Endodermal cell (in vitro differentiated cells): ENCODE results near the gene ULBP3. TPM values are rescaled to one million over a fixed set of nuclear protein-coding genes. Genes with fewer than 3 reads are reported as not detected.

Experiments used
- DNase-seq: peaks from one replicate; pipeline ENCODE4 v3.0.0-alpha.2; 2017
- H3K27ac ChIP-seq: 2 replicates; pipeline ENCODE4 v1.5.1; 2013; ENCODE audit warnings: mild to moderate bottlenecking, low read depth, low read length, moderate library complexity
- H3K27me3 ChIP-seq: 2 replicates; pipeline ENCODE4 v1.6.1; 2013; ENCODE audit warnings: mild to moderate bottlenecking, low read length, moderate library complexity; ENCODE audit not compliant: insufficient read depth, control insufficient read depth, poor library complexity, severe bottlenecking
- H3K36me3 ChIP-seq: 2 replicates; pipeline ENCODE4 v1.7.0; 2013; ENCODE audit warnings: mild to moderate bottlenecking, low read length, moderate library complexity; ENCODE audit not compliant: control insufficient read depth, insufficient read depth
- H3K4me1 ChIP-seq: one replicate; pipeline ENCODE4 v1.7.0; 2013; ENCODE audit warnings: low read length; ENCODE audit not compliant: control insufficient read depth, insufficient read depth
- H3K4me3 ChIP-seq: 2 replicates; pipeline ENCODE4 v1.5.1; 2013; ENCODE audit warnings: mild to moderate bottlenecking, low read length, moderate library complexity
- H3K9ac ChIP-seq: 2 replicates; pipeline ENCODE4 v1.6.1; 2013; ENCODE audit warnings: mild to moderate bottlenecking, low read length, moderate library complexity; ENCODE audit not compliant: poor library complexity, severe bottlenecking; ENCODE audit errors: extremely low read depth
- H3K9me3 ChIP-seq: 2 replicates; pipeline ENCODE4 v1.6.1; 2013; ENCODE audit warnings: mild to moderate bottlenecking, low read length, moderate library complexity; ENCODE audit not compliant: control insufficient read depth
- H3K27ac Mint-ChIP-seq: 2 replicates; pipeline ENCODE4 v1.8.0; 2020; ENCODE audit warnings: mixed read lengths
- H3K27me3 Mint-ChIP-seq: 2 replicates; pipeline ENCODE4 v1.8.0; 2021; ENCODE audit warnings: mild to moderate bottlenecking, mixed read lengths; ENCODE audit not compliant: insufficient read depth
- H3K36me3 Mint-ChIP-seq: 2 replicates; pipeline ENCODE4 v1.8.0; 2020; ENCODE audit warnings: low read depth, mixed read lengths
- H3K4me1 Mint-ChIP-seq: 2 replicates; pipeline ENCODE4 v1.8.0; 2020; ENCODE audit warnings: mixed read lengths
- H3K4me3 Mint-ChIP-seq: 2 replicates; pipeline ENCODE4 v1.8.0; 2020; ENCODE audit warnings: mild to moderate bottlenecking, moderate library complexity, mixed read lengths
- H3K9me3 Mint-ChIP-seq: 2 replicates; pipeline ENCODE4 v1.8.0; 2020; ENCODE audit warnings: mild to moderate bottlenecking, mixed read lengths
- WGBS, 2 experiments: methylation state at CpG; one replicate each; pipeline versions ENCODE4 v1.1.5 to v1.1.7; 2013; ENCODE audit warnings: missing lambda C conversion rate in 2 of 2, mixed read lengths in 1 of 2; ENCODE audit not compliant: insufficient coverage in 1 of 2, insufficient read length in 1 of 2; 5-methylcytosine and 5-hydroxymethylcytosine counted together
- total RNA-seq, 2 donors: library from RNA; stranded (reverse); fragmentation: NEBNext Ultra II Directional in 1 of 2; extraction: Animal tissue kit (Norgen Biotek cat#: 25700) in 1 of 2; gene quantifications; 2 replicates in 1 of 2; 3 replicates in 1 of 2; pipeline ENCODE4 v1.2.1, GENCODE V29; 2021
- TF ChIP-seq, protein P1 (sequence below): fragments of 200-600 bp; sonication (generic); conservative IDR thresholded peaks from 2 replicates; pipeline ENCODE4 v1.5.0; 2021; ENCODE audit warnings: antibody characterized with exemption, mild to moderate bottlenecking

ULBP3 gene
- total RNA-seq, 2 donors from 2014 or later, result 4.4 to 5.4 TPM

DNA sequence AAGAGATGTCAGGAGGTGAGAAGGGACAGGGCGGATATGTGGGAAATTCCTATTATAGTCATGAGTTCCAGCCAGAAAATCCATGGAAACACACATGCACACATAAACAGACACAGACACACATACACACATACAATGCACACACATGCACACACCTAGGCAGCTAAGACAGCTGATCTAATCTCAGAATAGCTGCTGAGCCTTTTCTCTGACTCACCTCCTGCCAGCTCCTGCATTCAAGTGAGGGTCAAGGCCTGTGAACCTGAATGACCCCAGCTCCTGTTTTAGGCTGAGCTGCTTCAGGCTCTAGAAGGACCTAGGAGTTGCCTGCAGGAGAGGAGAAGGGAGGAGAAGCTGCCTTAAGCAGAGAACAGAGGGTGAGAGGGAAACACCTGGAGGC is 22.0 kb downstream of the ULBP3 start:
- Mint-ChIP-seq H3K27me3 (peaks cover 56% of the 10 kb centered on the region), H3K4me3 (no peak overlapping the region), H3K9me3 (no peaks in the 10 kb centered on the region), H3K4me1 (no peaks in the 10 kb centered on the region), H3K36me3 (no peaks in the 10 kb centered on the region), H3K27ac (no peak overlapping the region)
- peaks cover 33% of the 10 kb centered on the region for H3K27me3 ChIP-seq
- no peak for DNase-seq
- no CpG with 5 or more reads among the region's 1 CpG for WGBS, 2 experiments
- H3K36me3 ChIP-seq, result no peaks in the 10 kb centered on the region
- TF ChIP-seq, protein P1, sequence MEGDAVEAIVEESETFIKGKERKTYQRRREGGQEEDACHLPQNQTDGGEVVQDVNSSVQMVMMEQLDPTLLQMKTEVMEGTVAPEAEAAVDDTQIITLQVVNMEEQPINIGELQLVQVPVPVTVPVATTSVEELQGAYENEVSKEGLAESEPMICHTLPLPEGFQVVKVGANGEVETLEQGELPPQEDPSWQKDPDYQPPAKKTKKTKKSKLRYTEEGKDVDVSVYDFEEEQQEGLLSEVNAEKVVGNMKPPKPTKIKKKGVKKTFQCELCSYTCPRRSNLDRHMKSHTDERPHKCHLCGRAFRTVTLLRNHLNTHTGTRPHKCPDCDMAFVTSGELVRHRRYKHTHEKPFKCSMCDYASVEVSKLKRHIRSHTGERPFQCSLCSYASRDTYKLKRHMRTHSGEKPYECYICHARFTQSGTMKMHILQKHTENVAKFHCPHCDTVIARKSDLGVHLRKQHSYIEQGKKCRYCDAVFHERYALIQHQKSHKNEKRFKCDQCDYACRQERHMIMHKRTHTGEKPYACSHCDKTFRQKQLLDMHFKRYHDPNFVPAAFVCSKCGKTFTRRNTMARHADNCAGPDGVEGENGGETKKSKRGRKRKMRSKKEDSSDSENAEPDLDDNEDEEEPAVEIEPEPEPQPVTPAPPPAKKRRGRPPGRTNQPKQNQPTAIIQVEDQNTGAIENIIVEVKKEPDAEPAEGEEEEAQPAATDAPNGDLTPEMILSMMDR, result no peak
- no peak overlapping the region for H3K4me3 ChIP-seq
- no peaks in the 10 kb centered on the region for H3K4me1 ChIP-seq
- H3K9ac ChIP-seq, result no peak overlapping the region
- H3K27ac ChIP-seq, result no peak overlapping the region
- no peaks in the 10 kb centered on the region for H3K9me3 ChIP-seq

DNA sequence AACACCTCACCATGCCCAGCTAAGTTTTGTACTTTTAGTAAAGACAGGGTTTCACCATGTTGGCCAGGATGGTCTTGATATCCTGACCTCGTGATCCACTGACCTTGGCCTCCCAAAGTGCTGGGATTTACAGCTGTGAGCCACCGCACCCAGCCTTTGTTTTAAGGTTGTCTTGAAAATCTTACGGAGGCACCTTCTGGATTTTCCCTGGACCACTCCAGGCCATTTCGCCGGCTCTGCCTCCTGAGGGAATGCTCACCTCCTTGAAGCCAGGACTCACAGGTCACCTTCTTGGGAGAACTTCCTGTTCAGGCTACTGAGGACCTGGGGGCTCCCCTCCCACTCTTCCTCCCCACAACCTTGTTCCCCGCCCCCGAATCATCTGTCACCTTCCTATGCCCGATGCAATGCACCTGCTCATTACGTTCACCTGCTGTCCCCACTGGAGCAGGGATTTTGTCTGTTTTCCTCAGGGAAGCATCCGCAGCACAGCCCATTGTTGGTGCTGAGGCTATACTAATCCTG is 24.2 kb downstream of the ULBP3 start:
- Histone ChIP-seq H3K9ac (no peak overlapping the region), H3K27me3 (peaks cover 43% of the 10 kb centered on the region), H3K4me3 (no peak overlapping the region), H3K9me3 (no peaks in the 10 kb centered on the region), H3K27ac (no peak overlapping the region), H3K4me1 (no peaks in the 10 kb centered on the region), H3K36me3 (no peaks in the 10 kb centered on the region)
- no peak for DNase-seq
- Mint-ChIP-seq H3K27ac (no peak overlapping the region), H3K27me3 (peaks cover 62% of the 10 kb centered on the region), H3K9me3 (no peaks in the 10 kb centered on the region), H3K4me3 (no peak overlapping the region), H3K36me3 (no peaks in the 10 kb centered on the region), H3K4me1 (no peaks in the 10 kb centered on the region)
- WGBS, 2 experiments, result 90% methylated on average over 8 to 10 of the region's 10 CpGs
- TF ChIP-seq, protein P1, result no peak

DNA sequence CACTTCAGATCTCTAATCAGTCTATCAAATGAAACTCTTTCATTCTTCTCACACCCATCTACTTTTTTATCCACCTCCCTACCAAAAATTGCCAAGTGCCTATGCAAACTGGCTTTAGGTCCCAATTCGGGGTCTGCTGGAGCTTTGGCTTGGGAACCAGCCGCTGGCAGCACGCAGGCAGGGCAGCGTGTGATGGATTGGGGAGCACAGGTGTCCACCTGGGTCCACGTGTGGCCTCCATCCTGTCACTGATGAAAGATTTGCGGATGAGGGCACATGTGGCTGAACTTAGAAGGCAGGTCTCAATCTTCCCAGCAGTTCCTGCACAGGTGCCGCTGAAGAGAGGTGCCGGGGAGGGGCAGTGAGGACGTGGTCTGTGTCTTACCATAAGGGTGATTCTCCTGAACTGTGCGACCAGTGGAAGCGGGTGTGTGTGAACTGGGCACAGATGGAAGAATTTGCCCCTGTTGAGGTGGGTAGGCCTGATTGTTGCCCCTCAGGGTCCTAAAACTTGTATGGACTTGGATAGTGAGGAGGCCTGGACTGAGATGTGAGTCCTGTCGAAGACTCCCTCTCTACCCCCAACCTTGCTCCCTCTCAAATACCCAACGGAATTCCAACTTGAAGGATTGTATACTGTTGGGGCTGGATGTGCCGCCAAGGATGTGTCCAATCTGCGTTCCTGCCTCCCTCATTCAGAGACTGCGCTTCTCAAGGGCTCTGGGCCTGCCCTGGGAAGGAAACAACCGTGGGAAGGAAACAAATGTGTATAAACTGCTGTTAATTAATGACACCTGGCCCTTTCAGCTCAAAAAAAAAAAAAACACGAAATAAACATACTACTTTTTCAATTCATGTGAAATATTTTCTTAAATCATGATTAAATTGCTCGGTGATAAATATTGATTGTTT is 25.2 kb downstream of the ULBP3 start:
- Histone ChIP-seq H3K27me3 (peaks cover 52% of the 10 kb centered on the region), H3K4me1 (no peaks in the 10 kb centered on the region), H3K9ac (no peak overlapping the region), H3K36me3 (no peaks in the 10 kb centered on the region), H3K27ac (no peak overlapping the region), H3K9me3 (no peaks in the 10 kb centered on the region), H3K4me3 (no peak overlapping the region)
- no peak overlapping the region for H3K4me3 Mint-ChIP-seq
- H3K27me3 Mint-ChIP-seq, result peaks cover 71% of the 10 kb centered on the region
- no peak overlapping the region for H3K27ac Mint-ChIP-seq
- TF ChIP-seq, protein P1, result no peak
- no peaks in the 10 kb centered on the region for H3K9me3 Mint-ChIP-seq
- no peaks in the 10 kb centered on the region for H3K36me3 Mint-ChIP-seq
- WGBS, 2 experiments, result 84 to 92% methylated on average over 9 to 17 of the region's 19 CpGs
- H3K4me1 Mint-ChIP-seq, result no peaks in the 10 kb centered on the region
- DNase-seq, result no peak
